K562 (cell line): ENCODE data around the gene POR. TPM values are rescaled to one million over a fixed set of nuclear protein-coding genes. Genes with fewer than 3 reads are reported as not detected.

Experiments
- CBFB ChIP-seq: sonication (generic); formaldehyde crosslinking; IDR thresholded peaks from 2 replicates; pipeline ENCODE4 v1.4.0; 2020; ENCODE audit warnings: mild to moderate bottlenecking, missing genetic modification reagents
- CC2D1A ChIP-seq: fragments of 450-650 bp; IDR thresholded peaks from 2 replicates; pipeline ENCODE4 v1.6.1; 2017; ENCODE audit warnings: mild to moderate bottlenecking
- EGR1 ChIP-seq: fragments of 450-650 bp; conservative IDR thresholded peaks from 2 replicates; pipeline ENCODE4 v1.6.1; 2017; ENCODE audit warnings: mild to moderate bottlenecking
- HDAC1 ChIP-seq, 2 experiments: fragments of 450-650 bp; IDR thresholded peaks; 2 replicates each; pipeline ENCODE4 v1.6.1; 2016 to 2017; ENCODE audit warnings: inconsistent platforms in 1 of 2, mild to moderate bottlenecking in 1 of 2, moderate library complexity in 1 of 2
- MAFF ChIP-seq: IDR thresholded peaks from 2 replicates; pipeline ENCODE4 v1.6.1; 2012; ENCODE audit warnings: low read length, improper control_type of control experiment
- MCM7 ChIP-seq, 2 experiments: fragments of 450-650 bp; IDR thresholded peaks; 2 replicates each; pipeline ENCODE4 v1.6.1; 2016 to 2018
- MEF2A ChIP-seq: IDR thresholded peaks from 2 replicates; pipeline ENCODE4 v1.6.1; 2011; ENCODE audit warnings: low read depth, mild to moderate bottlenecking, low read length, moderate library complexity; ENCODE audit not compliant: control insufficient read depth
- NCOR1 ChIP-seq: fragments of 450-650 bp; IDR thresholded peaks from 2 replicates; pipeline ENCODE4 v1.6.1; 2016; ENCODE audit warnings: mild to moderate bottlenecking, moderate library complexity
- NR3C1 ChIP-seq: sonication (generic); formaldehyde crosslinking; IDR thresholded peaks from 2 replicates; pipeline ENCODE4 v1.8.1; 2022; ENCODE audit warnings: missing genetic modification reagents
- POLR2A ChIP-seq: fragments of 450-650 bp; conservative IDR thresholded peaks from 2 replicates; pipeline ENCODE4 v1.6.1; 2016
- RBBP5 ChIP-seq: fragments of 200-600 bp; sonication (generic); IDR thresholded peaks from 2 replicates; pipeline ENCODE4 v1.6.1; 2012; ENCODE audit warnings: borderline replicate concordance, mild to moderate bottlenecking, low read length, control low read depth, inconsistent platforms; ENCODE audit not compliant: insufficient read depth, poor library complexity, severe bottlenecking
- RBFOX2 ChIP-seq: fragments of 200-400 bp; formaldehyde crosslinking; IDR thresholded peaks from 2 replicates; pipeline ENCODE4 v1.6.1; 2017; ENCODE audit warnings: low read depth, mild to moderate bottlenecking, low read length, moderate library complexity
- SIRT6 ChIP-seq: IDR thresholded peaks from one replicate; pipeline ENCODE4 v1.6.1; 2012; ENCODE audit warnings: low read depth, mild to moderate bottlenecking, control low read depth, inconsistent platforms, low read length, moderate library complexity
- SMARCA4 ChIP-seq: fragments of 450-650 bp; IDR thresholded peaks from 2 replicates; pipeline ENCODE4 v1.6.1; 2016
- SMARCA5 ChIP-seq: fragments of 450-650 bp; IDR thresholded peaks from 2 replicates; pipeline ENCODE4 v1.6.1; 2016
- TAF1 ChIP-seq: IDR thresholded peaks from 2 replicates; pipeline ENCODE4 v1.6.1; 2011; ENCODE audit warnings: mild to moderate bottlenecking, low read length, moderate library complexity; ENCODE audit not compliant: insufficient read depth, control insufficient read depth, severe bottlenecking; ENCODE audit errors: extremely low read depth
- XRCC5 ChIP-seq: fragments of 200-400 bp; formaldehyde crosslinking; IDR thresholded peaks from 2 replicates; pipeline ENCODE4 v1.6.1; 2017; ENCODE audit warnings: low read depth, mild to moderate bottlenecking, low read length
- YY1 ChIP-seq, 3 experiments: IDR thresholded peaks; 2 replicates each; pipeline ENCODE4 v1.6.1; 2011; ENCODE audit warnings: low read length in 2 of 3, mild to moderate bottlenecking in 2 of 3, moderate library complexity in 2 of 3, borderline replicate concordance in 1 of 3, control low read depth in 1 of 3, low read depth in 1 of 3; ENCODE audit not compliant: insufficient read depth in 3 of 3, insufficient replicate concordance in 2 of 3, control insufficient read depth in 1 of 3, insufficient read length in 1 of 3; ENCODE audit errors: extremely low read depth in 1 of 3
- ZNF165 ChIP-seq: fragments of 250-450 bp; sonication (Bioruptor Pico); IDR thresholded peaks from 2 replicates; pipeline ENCODE4 v1.4.0; 2020; ENCODE audit warnings: borderline replicate concordance
- ZNF232 ChIP-seq: sonication (generic); formaldehyde crosslinking; IDR thresholded peaks from 2 replicates; pipeline ENCODE4 v1.8.0; 2022; ENCODE audit warnings: mild to moderate bottlenecking, missing genetic modification reagents
- ZNF561 ChIP-seq: fragments of 450-650 bp; formaldehyde crosslinking; conservative IDR thresholded peaks from 2 replicates; pipeline ENCODE4 v1.4.0; 2020; ENCODE audit warnings: mild to moderate bottlenecking, moderate library complexity
- ZNF57 ChIP-seq: fragments of 450-650 bp; formaldehyde crosslinking; IDR thresholded peaks from 2 replicates; pipeline ENCODE4 v1.4.0; 2020; ENCODE audit warnings: mild to moderate bottlenecking, moderate library complexity
- ZNF583 ChIP-seq: fragments of 250-450 bp; sonication (Bioruptor Pico); IDR thresholded peaks from 2 replicates; pipeline ENCODE4 v1.4.0; 2020
- ZNF699 ChIP-seq: fragments of 250-450 bp; sonication (Bioruptor Pico); IDR thresholded peaks from 2 replicates; pipeline ENCODE4 v1.8.0; 2021; ENCODE audit warnings: mild to moderate bottlenecking, moderate library complexity; ENCODE audit not compliant: insufficient replicate concordance
- polyA plus RNA-seq, 8 experiments: library from polyadenylated mRNA; depleted of rRNA in 4 of 8; stranded (reverse) in 5 of 8; unstranded in 3 of 8; fragments of >200 nt; fragmentation: Nextera tagmentation in 2 of 8; fragmentation: Illumina TruSeq in 1 of 8; extraction: Ambion mirVana in 2 of 8; extraction: Trizol in 1 of 8; gene quantifications; 2 replicates each; pipeline versions ENCODE4 v1.2.1 to v1.2.3, GENCODE V29; 2011 to 2014; ENCODE audit warnings: inconsistent platforms in 1 of 8, missing spikeins in 1 of 8
- total RNA-seq, 7 experiments: library from RNA; depleted of rRNA in 6 of 7; stranded (reverse); fragments of >200 nt in 6 of 7; fragmentation: Illumina TruSeq in 2 of 7; extraction: Trizol in 2 of 7; gene quantifications; 2 replicates each; pipeline versions ENCODE4 v1.2.1 to v1.2.3, GENCODE V29; 2011 to 2021; ENCODE audit warnings: low replicate concordance in 1 of 7
- TF ChIP-seq, protein P1 (sequence below): fragments of 450-650 bp; IDR thresholded peaks from 2 replicates; pipeline ENCODE4 v1.6.1; 2016
- TF ChIP-seq, protein P2 (sequence below), 2 experiments: IDR thresholded peaks in 1 of 2; conservative IDR thresholded peaks in 1 of 2; 2 replicates each; pipeline ENCODE4 v1.6.1; 2016; ENCODE audit warnings: low read depth in 2 of 2, mild to moderate bottlenecking in 1 of 2, missing compliant biosample characterization in 1 of 2, missing genetic modification characterization in 1 of 2, moderate library complexity in 1 of 2

POR gene
- total and polyA plus RNA-seq, 9 of the 15 experiments (the other 6 are each of a cell fraction or from before 2014, with no cell fraction given) = 4.7 to 142 (median 40.8) TPM

- TF ChIP-seq ZNF561 (CRISPR knock-in tag) (no peak), MCM7 (IDR thresholded peaks at IDR 0.05) (no peak), EGR1 (peak; percentile 78), POLR2A (peak; percentile 90), SIRT6 (no peak), ZNF165 (CRISPR knock-in tag) (no peak), MAFF (no peak), RBBP5 (peak; percentile 94), NCOR1 (no peak), ZNF57 (CRISPR knock-in tag) (0 out of 2 replicates have a peak, but pooled peaks have one; percentile 6), ZNF583 (CRISPR knock-in tag) (0 out of 2 replicates have a peak, but pooled peaks have one; percentile 11), XRCC5 (no peak), CC2D1A (no peak), ZNF232 (CRISPR knock-in tag) (peak; percentile 62; the same call in 1 of the 2 replicates), ZNF699 (CRISPR knock-in tag) (no peak), RBFOX2 (peak; percentile 95), YY1 (IDR thresholded peaks at IDR 0.05; ENCODE audit: borderline replicate concordance in 1 of 3, control insufficient read depth in 1 of 3, extremely low read depth in 1 of 3, insufficient read depth in 3 of 3, insufficient read length in 1 of 3, insufficient replicate concordance in 2 of 3, low read depth in 1 of 3, low read length in 2 of 3) (peak; percentile 83 to 98 (median 95)), SMARCA4 (no peak), TAF1 (peak; percentile 73), SMARCA5 (0 out of 2 replicates have a peak, but pooled peaks have one; percentile 58), CBFB (CRISPR knock-in tag) (0 out of 2 replicates have a peak, but pooled peaks have one; percentile 69), NR3C1 (CRISPR knock-in tag) (no peak; the same call in 1 of the 2 replicates), MEF2A (no peak), HDAC1 (IDR thresholded peaks at IDR 0.05) (peak in 1 of 2 experiments; percentile 95; a peak in 2 of 4 replicates)
- TF ChIP-seq, protein P1, sequence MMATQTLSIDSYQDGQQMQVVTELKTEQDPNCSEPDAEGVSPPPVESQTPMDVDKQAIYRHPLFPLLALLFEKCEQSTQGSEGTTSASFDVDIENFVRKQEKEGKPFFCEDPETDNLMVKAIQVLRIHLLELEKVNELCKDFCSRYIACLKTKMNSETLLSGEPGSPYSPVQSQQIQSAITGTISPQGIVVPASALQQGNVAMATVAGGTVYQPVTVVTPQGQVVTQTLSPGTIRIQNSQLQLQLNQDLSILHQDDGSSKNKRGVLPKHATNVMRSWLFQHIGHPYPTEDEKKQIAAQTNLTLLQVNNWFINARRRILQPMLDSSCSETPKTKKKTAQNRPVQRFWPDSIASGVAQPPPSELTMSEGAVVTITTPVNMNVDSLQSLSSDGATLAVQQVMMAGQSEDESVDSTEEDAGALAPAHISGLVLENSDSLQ = no peak
- TF ChIP-seq, protein P2, sequence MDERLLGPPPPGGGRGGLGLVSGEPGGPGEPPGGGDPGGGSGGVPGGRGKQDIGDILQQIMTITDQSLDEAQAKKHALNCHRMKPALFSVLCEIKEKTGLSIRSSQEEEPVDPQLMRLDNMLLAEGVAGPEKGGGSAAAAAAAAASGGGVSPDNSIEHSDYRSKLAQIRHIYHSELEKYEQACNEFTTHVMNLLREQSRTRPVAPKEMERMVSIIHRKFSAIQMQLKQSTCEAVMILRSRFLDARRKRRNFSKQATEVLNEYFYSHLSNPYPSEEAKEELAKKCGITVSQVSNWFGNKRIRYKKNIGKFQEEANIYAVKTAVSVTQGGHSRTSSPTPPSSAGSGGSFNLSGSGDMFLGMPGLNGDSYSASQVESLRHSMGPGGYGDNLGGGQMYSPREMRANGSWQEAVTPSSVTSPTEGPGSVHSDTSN (CRISPR knock-in tag; IDR thresholded peaks at IDR 0.05; ENCODE audit: low read depth) = no peak
- TF ChIP-seq, protein P2 (tag; conservative IDR thresholded peaks at IDR 0.05; ENCODE audit: low read depth) = no peak
Observed at GRCh38 chr7:75878769-75879611, 36.0 kb upstream of the POR start, which contains the start of gene RHBDD2 (continued).
